GM19438 (cell line): ENCODE data around the gene POLR2I.

Source experiments
- ATAC-seq: cut with Tn5 transposase; IDR thresholded peaks from one replicate; pipeline ENCODE4 v1.9.1; 2021; ENCODE audit warnings: low read depth; ENCODE audit not compliant: unreplicated experiment

POLR2I gene

GRCh38 chr19:36114721-36115452, at the start of gene POLR2I:
TSS of gene POLR2I (minus strand) at chr19:36114875. CDS start at chr19:36114856, 19 bp downstream.
- peak; percentile 84 for ATAC-seq

GRCh38 chr19:36163813-36164212, 49.1 kb upstream of the POLR2I start:
- no peak for ATAC-seq

- no peak for ATAC-seq
These were observed 46.3 kb upstream of the POLR2I start for GRCh38 chr19:36160821-36161596.

- no peak for ATAC-seq
These were observed 38.5 kb upstream of the POLR2I start for GRCh38 chr19:36153126-36153525.

GRCh38 chr19:36152352-36153091, 37.8 kb upstream of the POLR2I start, which contains the start of gene COX7A1:
TSS of gene COX7A1 (minus strand) at chr19:36152447. CDS start at chr19:36152407, 40 bp downstream.
- ATAC-seq = no peak

- no peak for ATAC-seq
These were observed 37.3 kb upstream of the POLR2I start for GRCh38 chr19:36152019-36152351.

GRCh38 chr19:36151144-36152018, 36.7 kb upstream of the POLR2I start:
- ATAC-seq = no peak

- ATAC-seq = no peak
These were observed 35.9 kb upstream of the POLR2I start for GRCh38 chr19:36150586-36150985.

GRCh38 chr19:36149673-36150406, 35.2 kb upstream of the POLR2I start:
- no peak for ATAC-seq

GRCh38 chr19:36144624-36145023, 29.9 kb upstream of the POLR2I start:
- no peak for ATAC-seq

GRCh38 chr19:36142496-36142895, 27.8 kb upstream of the POLR2I start:
- no peak for ATAC-seq

GRCh38 chr19:36142046-36142445, 27.4 kb upstream of the POLR2I start:
- no peak for ATAC-seq

GRCh38 chr19:36141039-36141927, 26.6 kb upstream of the POLR2I start:
- ATAC-seq = peak; percentile 47

GRCh38 chr19:36140304-36141038, 25.8 kb upstream of the POLR2I start:
- peak; percentile 20 for ATAC-seq

- peak; percentile 83 for ATAC-seq
These were observed 25.0 kb upstream of the POLR2I start, which contains the start of gene CAPNS1 for GRCh38 chr19:36139473-36140303. TSS of gene CAPNS1 (plus strand) at chr19:36140066. CDS start at chr19:36141012, 946 bp downstream.

GRCh38 chr19:36139120-36139472, 24.4 kb upstream of the POLR2I start:
- ATAC-seq = no peak
